Adrenal gland (tissue), 12 donors: Measurements from ENCODE around the gene EXOC6. TPM values are rescaled to one million over a fixed set of nuclear protein-coding genes. Genes with fewer than 3 reads are reported as not detected.
A peak's percentile ranks its signal among the peaks of the same experiment; 100 is the strongest.
"Not testable (repeated sequence)": the region's sequence is repeated elsewhere in the genome, so short reads cannot be mapped to it uniquely, and the experiment has no call there.

Experiments used
- DNase-seq, 7 donors: peaks; one replicate each; pipeline ENCODE4 v3.0.0-alpha.2; 2019 to 2020
- H3K27ac ChIP-seq, 5 donors: fragments of 200-600 bp; sonication (generic) in 4 of 5; 1 replicate in 3 of 5; 2 replicates in 2 of 5; pipeline versions ENCODE4 v1.5.1 to v1.8.0; 2016 to 2020; ENCODE audit warnings: mild to moderate bottlenecking in 1 of 5
- H3K27me3 ChIP-seq: fragments of 200-600 bp; 2 replicates; pipeline ENCODE4 v1.8.0; 2021
- H3K36me3 ChIP-seq, 2 donors: fragments of 200-600 bp; replicated peaks in 1 of 2; 1 replicate in 1 of 2; 2 replicates in 1 of 2; pipeline versions ENCODE4 v1.5.1 to v1.8.0; 2018 to 2022
- H3K4me1 ChIP-seq, 2 donors: fragments of 200-600 bp; replicated peaks in 1 of 2; 1 replicate in 1 of 2; 2 replicates in 1 of 2; pipeline versions ENCODE4 v1.5.1 to v1.8.0; 2018 to 2021
- H3K4me3 ChIP-seq, 4 donors: fragments of 200-600 bp; sonication (generic) in 3 of 4; one replicate each; pipeline ENCODE4 v1.5.1; 2016 to 2018
- H3K9me3 ChIP-seq, 3 donors: fragments of 200-600 bp; sonication (generic) in 1 of 3; replicated peaks in 1 of 3; 1 replicate in 2 of 3; 2 replicates in 1 of 3; pipeline versions ENCODE4 v1.5.1 to v1.8.0; 2016 to 2021
- CTCF ChIP-seq, 6 experiments: fragments of 450-650 bp in 4 of 6; fragments of 200-600 bp in 2 of 6; sonication (generic) in 1 of 6; IDR thresholded peaks; 1 replicate in 5 of 6; 2 replicates in 1 of 6; pipeline versions ENCODE4 v1.5.1 to v1.8.0; 2016 to 2021; ENCODE audit warnings: antibody characterized with exemption in 6 of 6, mild to moderate bottlenecking in 2 of 6, moderate library complexity in 1 of 6
- POLR2A ChIP-seq, 2 donors: fragments of 450-650 bp; IDR thresholded peaks; one replicate each; pipeline ENCODE4 v1.6.1; 2017; ENCODE audit warnings: antibody characterized with exemption in 2 of 2, mild to moderate bottlenecking in 2 of 2, moderate library complexity in 1 of 2
- WGBS, 4 donors: extraction: QIAGEN DNeasy Blood & Tissue Kit in 2 of 4; methylation state at CpG; one replicate each; pipeline versions ENCODE4 v1.1.5 to v1.1.7; 2013 to 2017; 5-methylcytosine and 5-hydroxymethylcytosine counted together
- intact Hi-C, 2 donors: fragments of 100-400 bp; cut with DNase I; formaldehyde crosslinking; loops; one replicate each; pipeline versions ENCODE4 v1.14.1 to v1.15.0; 2022 to 2023
- polyA plus RNA-seq, 3 donors: library from polyadenylated mRNA; stranded (reverse); fragments of 200-250 nt in 2 of 3; fragments of 350-450 nt in 1 of 3; fragmentation: Illumina TruSeq in 1 of 3; extraction: RNeasy Lipid Tissue Mini Kit (QIAGEN cat#74804) in 1 of 3; gene quantifications; one replicate each; pipeline ENCODE4 v1.2.3, GENCODE V29; 2013 to 2014
- total RNA-seq, 9 donors: library from RNA; depleted of rRNA in 4 of 9; stranded (reverse); fragments of >200 nt in 4 of 9; fragments of 120-200 nt in 1 of 9; fragmentation: NEBNext Ultra II Directional in 1 of 9; extraction: Animal tissue kit (Norgen Biotek cat#: 25700) in 1 of 9; gene quantifications; one replicate each; pipeline versions ENCODE4 v1.1.0 to v1.2.4, GENCODE V29; 2013 to 2023
- donor health status: healthy with polysubstance abuse.
- donor health status: Bipolar disorder and iron deficiency.
- donor health status: DM: yes; HTN: yes; CAD: no.
- donor health status: DM: no; HTN: no; CAD: no.
- donor health status: DM: no; HTN: no; CAD: no.
- donor health status: DM: yes; HTN: yes; CAD: no.

EXOC6 gene
- total and polyA plus RNA-seq, 12 donors: 7.1 to 60.1 (median 25.7) TPM

GRCh38 chr10:92946491-92946890, 98.2 kb downstream of the EXOC6 start:
- DNase-seq: no peak
- H3K4me1 ChIP-seq: no peaks in the 10 kb centered on the region
- no peak overlapping the region for H3K27ac ChIP-seq
- H3K4me3 ChIP-seq: no peak overlapping the region
- no peaks in the 10 kb centered on the region for H3K27me3 ChIP-seq
- TF ChIP-seq POLR2A (IDR thresholded peaks at IDR 0.05): no peak
- no peak for TF ChIP-seq CTCF (IDR thresholded peaks at IDR 0.05)
- whole genome bisulfite sequencing, 4 donors: 96 to 99% (median 97%) methylated on average over 3 of the region's 3 CpGs
- intact Hi-C loops: no loop called here
- no peaks in the 10 kb centered on the region for H3K36me3 ChIP-seq
- H3K9me3 ChIP-seq: no peaks in the 10 kb centered on the region

- H3K9me3 ChIP-seq, H3K4me1 ChIP-seq, H3K27me3 ChIP-seq, H3K27ac ChIP-seq, DNase-seq, H3K36me3 ChIP-seq, intact Hi-C loops, H3K4me3 ChIP-seq: not testable (repeated sequence)
Observed at GRCh38 chr10:92952573-92952972, 104.3 kb downstream of the EXOC6 start.

- no peaks in the 10 kb centered on the region for H3K27me3 ChIP-seq
- H3K4me3 ChIP-seq: no peak overlapping the region
- H3K9me3 ChIP-seq: no peaks in the 10 kb centered on the region
- TF ChIP-seq CTCF (IDR thresholded peaks at IDR 0.05) (no peak), POLR2A (IDR thresholded peaks at IDR 0.05) (no peak)
- peak overlapping the region in 4 of 5 donors; percentile 32 to 51 (median 34) for H3K27ac ChIP-seq
- intact Hi-C loops: no loop called here
- WGBS, 4 donors: 28 to 54% (median 41%) methylated on average over 2 of the region's 2 CpGs
- H3K36me3 ChIP-seq: no peaks in the 10 kb centered on the region
- peaks cover 11 to 14% of the 10 kb centered on the region in 2 donors for H3K4me1 ChIP-seq
- DNase-seq: no peak
Observed at GRCh38 chr10:92957223-92958010, 109.1 kb downstream of the EXOC6 start.

- Histone ChIP-seq H3K36me3 (no peaks in the 10 kb centered on the region), H3K27ac (no peak overlapping the region), H3K27me3 (no peaks in the 10 kb centered on the region), H3K9me3 (no peaks in the 10 kb centered on the region), H3K4me1 (peaks cover 11 to 13% of the 10 kb centered on the region in 2 donors), H3K4me3 (no peak overlapping the region)
- TF ChIP-seq CTCF (IDR thresholded peaks at IDR 0.05) (no peak), POLR2A (IDR thresholded peaks at IDR 0.05) (no peak)
- intact Hi-C loops: no loop called here
- DNase-seq: no peak
- 90 to 97% (median 95%) methylated on average over 2 of the region's 2 CpGs for WGBS, 4 donors
Observed at GRCh38 chr10:92961638-92962037, 113.3 kb downstream of the EXOC6 start.

- no peaks in the 10 kb centered on the region for H3K9me3 ChIP-seq
- H3K4me1 ChIP-seq: no peaks in the 10 kb centered on the region
- WGBS, 4 donors: 26 to 42% (median 38%) methylated on average over 2 of the region's 2 CpGs
- H3K36me3 ChIP-seq: no peaks in the 10 kb centered on the region
- no peak for DNase-seq
- H3K27me3 ChIP-seq: no peaks in the 10 kb centered on the region
- H3K4me3 ChIP-seq: peak overlapping the region in 1 of 4 donors; percentile 14
- H3K27ac ChIP-seq: no peak overlapping the region
- intact Hi-C loops: no loop called here
- TF ChIP-seq POLR2A (IDR thresholded peaks at IDR 0.05) (no peak), CTCF (IDR thresholded peaks at IDR 0.05) (peak; percentile 49 to 81 (median 64))
Observed at GRCh38 chr10:92965314-92965713, 117.0 kb downstream of the EXOC6 start.
